Heart right ventricle (tissue), 16 donors: ENCODE data around the gene KREMEN1. TPM values are rescaled to one million over a fixed set of nuclear protein-coding genes. Genes with fewer than 3 reads are reported as not detected.

Source experiments
- ATAC-seq, 8 donors: fragments of 200-7000 bp; cut with Tn5 transposase; one replicate each; pipeline ENCODE4 v1.9.1; 2020; ENCODE audit warnings: mild to moderate bottlenecking in 8 of 8, moderate library complexity in 8 of 8, moderate number of reproducible peaks in 1 of 8
- DNase-seq, 2 donors: peaks; one replicate each; pipeline ENCODE4 v3.0.0-alpha.2; 2020
- H3K27ac ChIP-seq, 10 donors: fragments of 200-600 bp; sonication (generic) in 2 of 10; one replicate each; pipeline versions ENCODE4 v1.5.0 to v1.8.0; 2020 to 2022; ENCODE audit warnings: mild to moderate bottlenecking in 3 of 10
- H3K27me3 ChIP-seq, 7 donors: fragments of 200-600 bp; one replicate each; pipeline ENCODE4 v1.8.0; 2021 to 2022; ENCODE audit warnings: mild to moderate bottlenecking in 2 of 7
- H3K36me3 ChIP-seq, 9 donors: fragments of 200-600 bp; sonication (generic) in 1 of 9; one replicate each; pipeline versions ENCODE4 v1.5.0 to v1.8.0; 2020 to 2022; ENCODE audit warnings: mild to moderate bottlenecking in 2 of 9
- H3K4me1 ChIP-seq, 9 donors: fragments of 200-600 bp; sonication (generic) in 1 of 9; one replicate each; pipeline versions ENCODE4 v1.5.0 to v1.8.0; 2020 to 2022; ENCODE audit warnings: mild to moderate bottlenecking in 4 of 9
- H3K4me3 ChIP-seq, 10 donors: fragments of 200-600 bp; sonication (generic) in 2 of 10; one replicate each; pipeline versions ENCODE4 v1.5.0 to v1.8.0; 2020 to 2022; ENCODE audit warnings: mild to moderate bottlenecking in 7 of 10, moderate library complexity in 2 of 10
- H3K9me3 ChIP-seq, 11 donors: fragments of 200-600 bp in 10 of 11; sonication (generic) in 2 of 11; one replicate each; pipeline versions ENCODE4 v1.5.0 to v1.8.0; 2013 to 2022; ENCODE audit warnings: mild to moderate bottlenecking in 2 of 11, control low read depth in 1 of 11, moderate library complexity in 1 of 11
- WGBS, 2 donors: extraction: QIAGEN DNeasy Blood & Tissue Kit; methylation state at CpG; one replicate each; pipeline ENCODE4 v1.1.7; 2013; ENCODE audit warnings: inconsistent platforms in 1 of 2; 5-methylcytosine and 5-hydroxymethylcytosine counted together
- intact Hi-C, 10 donors: fragments of 100-400 bp; cut with DNase I; formaldehyde crosslinking; loops; one replicate each; pipeline versions ENCODE4 v1.11.1 to v1.14.2; 2022
- polyA plus RNA-seq, 2 donors: library from polyadenylated mRNA; stranded (reverse); fragments of 200-250 nt; gene quantifications; one replicate each; pipeline ENCODE4 v1.2.3, GENCODE V29; 2013
- total RNA-seq, 10 donors: library from RNA; stranded (reverse); fragmentation: NEBNext Ultra II Directional in 3 of 10; extraction: Animal tissue kit (Norgen Biotek cat#: 25700) in 3 of 10; gene quantifications; one replicate each; pipeline versions ENCODE4 v1.2.1 to v1.2.4, GENCODE V29; 2021 to 2023
- TF ChIP-seq, protein P1 (sequence below), 9 donors: fragments of 200-600 bp; sonication (generic) in 2 of 9; IDR thresholded peaks; one replicate each; pipeline versions ENCODE4 v1.5.0 to v1.8.0; 2021 to 2022; ENCODE audit warnings: antibody characterized with exemption in 9 of 9, mild to moderate bottlenecking in 5 of 9, moderate library complexity in 1 of 9
- donor health status: Arrhythmogenic right ventricular cardiomyopathy.
- donor health status: ischemic (EF 13 %, LVEDD 7.1; RV severe dilation, severe dysfunction).
- donor health status: healthy with polysubstance abuse.
- donor health status: DM: no; HTN: yes; CAD: no.
- donor health status: DM: no; HTN: no; CAD: no.
- donor health status: ischemic (EF 25% LVEDD 6.9; RV normal size, moderate dysfunction).
- donor health status: ischemic (EF 25% LVEDD 5.7; RV mildly dilated, moderate dysfunction).
- donor health status: healthy.
- donor health status: DM: yes; HTN: yes; CAD: no.
- donor health status: Ischemic cardiomyopathy.
- donor health status: ischemic (EF 35%, LVEDD 5.7; RV mildly dilated, moderate dysfunction).
- donor health status: nonischemic (EF 11% LVEDD 7.7; RV severe dilation, severe dysfunction).
- donor health status: DM: yes; HTN: yes; CAD: no.
- donor health status: PGD.
- donor health status: ischemic (EF 29% LVEDD 5.4; RV normal size, mild dysfunction).
- donor health status: nonischemic (EF 23%, LVEDD 6.1; RV moderate dilation, normal function).

Gene KREMEN1
- total and polyA plus RNA-seq, 12 donors, result 7.4 to 46.3 (median 36.5) TPM

DNA sequence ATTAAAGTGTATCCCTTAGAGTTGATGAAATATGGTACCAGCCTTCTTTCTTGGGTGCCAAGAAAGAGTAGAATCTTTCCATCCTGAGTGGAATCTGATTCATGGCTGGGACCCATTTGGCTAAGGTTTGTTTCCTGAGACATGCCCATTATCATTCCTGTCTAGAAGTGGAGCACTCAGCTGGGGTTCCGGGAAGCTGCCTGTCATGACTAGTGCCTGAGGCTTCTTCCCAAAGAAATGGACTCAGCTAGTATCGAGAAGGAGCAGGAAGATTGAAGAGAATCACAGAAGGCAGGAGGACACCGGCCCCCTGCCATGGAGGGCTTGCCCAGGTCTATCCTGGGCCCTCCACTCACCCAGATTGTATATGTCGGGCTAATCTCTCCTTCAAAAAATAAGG is 57.6 kb downstream of the KREMEN1 start:
- Histone ChIP-seq H3K4me1 (peaks cover 0 to 15% (median 11%) of the 10 kb centered on the region in 9 donors), H3K36me3 (peaks cover 0 to 51% (median 0%) of the 10 kb centered on the region in 9 donors), H3K27me3 (no peaks in the 10 kb centered on the region), H3K27ac (peak overlapping the region in 1 of 10 donors; percentile 55), H3K4me3 (no peak overlapping the region), H3K9me3 (no peaks in the 10 kb centered on the region)
- DNase-seq, result no peak
- TF ChIP-seq, protein P1, sequence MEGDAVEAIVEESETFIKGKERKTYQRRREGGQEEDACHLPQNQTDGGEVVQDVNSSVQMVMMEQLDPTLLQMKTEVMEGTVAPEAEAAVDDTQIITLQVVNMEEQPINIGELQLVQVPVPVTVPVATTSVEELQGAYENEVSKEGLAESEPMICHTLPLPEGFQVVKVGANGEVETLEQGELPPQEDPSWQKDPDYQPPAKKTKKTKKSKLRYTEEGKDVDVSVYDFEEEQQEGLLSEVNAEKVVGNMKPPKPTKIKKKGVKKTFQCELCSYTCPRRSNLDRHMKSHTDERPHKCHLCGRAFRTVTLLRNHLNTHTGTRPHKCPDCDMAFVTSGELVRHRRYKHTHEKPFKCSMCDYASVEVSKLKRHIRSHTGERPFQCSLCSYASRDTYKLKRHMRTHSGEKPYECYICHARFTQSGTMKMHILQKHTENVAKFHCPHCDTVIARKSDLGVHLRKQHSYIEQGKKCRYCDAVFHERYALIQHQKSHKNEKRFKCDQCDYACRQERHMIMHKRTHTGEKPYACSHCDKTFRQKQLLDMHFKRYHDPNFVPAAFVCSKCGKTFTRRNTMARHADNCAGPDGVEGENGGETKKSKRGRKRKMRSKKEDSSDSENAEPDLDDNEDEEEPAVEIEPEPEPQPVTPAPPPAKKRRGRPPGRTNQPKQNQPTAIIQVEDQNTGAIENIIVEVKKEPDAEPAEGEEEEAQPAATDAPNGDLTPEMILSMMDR (IDR thresholded peaks at IDR 0.05), result no peak
- intact Hi-C loops, result no loop called here
- no peak for ATAC-seq
- WGBS, 2 donors, result 93 to 94% methylated on average over 4 of the region's 4 CpGs

DNA sequence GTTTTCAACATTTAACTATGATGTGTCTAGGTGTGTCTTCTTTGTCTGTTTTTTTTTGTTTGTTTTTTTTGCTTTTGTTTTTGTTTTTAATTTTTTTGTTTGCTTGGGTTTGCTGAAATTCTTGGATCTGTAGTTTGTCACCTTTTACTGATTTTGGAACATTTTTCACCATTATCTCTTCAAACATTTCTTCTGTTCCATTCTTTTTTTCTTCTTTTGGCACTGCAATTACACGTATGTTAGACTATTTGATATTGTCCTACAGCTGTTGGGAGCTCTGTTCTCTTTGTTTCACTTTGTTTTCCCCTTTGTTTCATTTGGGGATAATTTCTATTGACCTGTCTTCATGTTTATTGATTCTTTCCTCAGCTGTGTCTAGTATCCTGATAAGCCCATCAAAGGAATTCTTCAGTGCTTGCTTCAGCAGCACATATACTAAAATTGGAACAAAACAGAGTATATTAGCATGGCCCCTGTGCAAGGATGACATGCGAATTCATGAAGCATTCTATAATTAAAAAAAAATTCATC is 60.8 kb downstream of the KREMEN1 start:
- TF ChIP-seq, protein P1 (IDR thresholded peaks at IDR 0.05), result no peak
- ATAC-seq, result no peak
- intact Hi-C loops, result no loop called here

DNA sequence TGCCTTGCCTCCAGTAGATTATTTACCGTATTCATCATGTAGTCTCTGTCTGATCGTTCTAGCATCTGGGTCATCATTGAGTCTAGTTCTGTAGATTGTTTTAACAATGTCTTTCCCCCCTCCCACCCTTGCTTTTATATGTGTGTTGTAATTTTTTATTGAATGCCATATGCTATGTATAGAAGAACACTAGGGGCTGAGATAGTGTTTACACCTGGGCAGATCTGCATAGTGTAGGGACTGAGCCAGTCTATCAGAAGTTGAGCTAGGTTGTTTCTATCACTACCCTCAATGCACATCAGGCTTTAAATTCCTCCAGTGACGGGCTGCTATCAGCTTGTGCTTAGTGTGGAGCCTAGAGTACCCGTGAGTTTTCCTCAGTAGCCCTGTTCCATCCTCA is 61.6 kb downstream of the KREMEN1 start:
- TF ChIP-seq, protein P1 (IDR thresholded peaks at IDR 0.05), result no peak
- Histone ChIP-seq H3K4me3 (no peak overlapping the region), H3K27ac (no peak overlapping the region), H3K27me3 (no peaks in the 10 kb centered on the region), H3K4me1 (peaks cover 0 to 8% (median 5%) of the 10 kb centered on the region in 9 donors), H3K9me3 (no peaks in the 10 kb centered on the region), H3K36me3 (peaks cover 0 to 65% (median 11%) of the 10 kb centered on the region in 9 donors)
- ATAC-seq (no peak), DNase-seq (no peak)
- WGBS, 2 donors, result 96 to 99% methylated on average over 4 of the region's 4 CpGs
- intact Hi-C loops, result no loop called here

More for the DNA sequence above, 60.8 kb downstream of the KREMEN1 start:
- Histone ChIP-seq H3K4me1 (peaks cover 0 to 15% (median 11%) of the 10 kb centered on the region in 9 donors), H3K4me3 (no peak overlapping the region), H3K9me3 (no peaks in the 10 kb centered on the region), H3K27ac (no peak overlapping the region), H3K27me3 (no peaks in the 10 kb centered on the region), H3K36me3 (peaks cover 0 to 57% (median 9%) of the 10 kb centered on the region in 9 donors)
- DNase-seq, result no peak
- 97 to 99% methylated on average over 2 of the region's 2 CpGs for WGBS, 2 donors

DNA sequence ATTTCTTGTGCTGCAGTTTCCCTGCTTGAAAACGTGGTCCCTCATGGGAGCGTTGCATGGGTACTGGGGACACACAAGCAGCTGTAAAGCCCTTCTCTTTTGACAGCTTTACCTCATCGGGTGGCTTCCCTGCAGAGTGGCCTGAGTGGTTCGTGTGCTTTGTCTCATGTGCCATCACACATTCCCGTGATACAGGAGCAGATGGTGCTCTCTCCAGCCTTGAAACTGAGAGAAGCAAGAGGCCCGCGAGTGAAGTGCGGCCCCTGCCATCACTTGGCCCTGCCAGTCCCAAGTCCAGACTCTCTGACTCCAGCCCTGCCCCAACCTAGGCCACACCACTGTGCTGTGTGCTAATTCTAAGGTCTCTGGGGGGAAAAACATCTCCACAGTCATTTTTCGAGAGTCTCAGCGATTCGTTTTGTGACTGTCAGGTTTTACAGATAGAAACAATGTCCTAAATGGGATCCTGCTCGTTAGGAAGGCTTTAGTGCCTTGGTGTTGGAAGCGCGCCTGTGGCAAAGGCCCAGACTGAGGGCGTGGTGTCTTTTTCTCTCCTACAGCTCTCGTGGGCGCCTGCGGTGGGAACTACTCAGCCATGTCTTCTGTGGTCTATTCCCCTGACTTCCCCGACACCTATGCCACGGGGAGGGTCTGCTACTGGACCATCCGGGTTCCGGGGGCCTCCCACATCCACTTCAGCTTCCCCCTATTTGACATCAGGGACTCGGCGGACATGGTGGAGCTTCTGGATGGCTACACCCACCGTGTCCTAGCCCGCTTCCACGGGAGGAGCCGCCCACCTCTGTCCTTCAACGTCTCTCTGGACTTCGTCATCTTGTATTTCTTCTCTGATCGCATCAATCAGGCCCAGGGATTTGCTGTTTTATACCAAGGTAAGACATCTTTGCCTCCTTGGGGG is 64.2 kb downstream of the KREMEN1 start:
- no peak for DNase-seq
- intact Hi-C loops, result no loop called here
- peaks cover 0 to 12% (median 0%) of the 10 kb centered on the region in 9 donors for H3K4me1 ChIP-seq
- WGBS, 2 donors, result 89 to 91% methylated on average over 31 of the region's 31 CpGs
- no peak for ATAC-seq
- peaks cover 0 to 82% (median 14%) of the 10 kb centered on the region in 9 donors for H3K36me3 ChIP-seq
- TF ChIP-seq, protein P1 (IDR thresholded peaks at IDR 0.05), result no peak
- no peaks in the 10 kb centered on the region for H3K9me3 ChIP-seq
- H3K4me3 ChIP-seq, result no peak overlapping the region
- no peak overlapping the region for H3K27ac ChIP-seq
- H3K27me3 ChIP-seq, result no peaks in the 10 kb centered on the region
